Islet precursor cell (in vitro differentiated cells): ENCODE measurements around the gene IL17RC.
"Not testable (repeated sequence)": the region's sequence is repeated elsewhere in the genome, so short reads cannot be mapped to it uniquely, and the experiment has no call there.

Source experiments
- DNase-seq: peaks from one replicate; pipeline ENCODE4 v3.0.0-alpha.2; 2018

Gene IL17RC

GRCh38 chr3:9916734-9917680 lies at the start of gene IL17RC:
Gene IL17RC (plus strand): TSS chr3:9917098. CDS start chr3:9917316, 218 bp downstream.
- peak; percentile 98 for DNase-seq

- no peak for DNase-seq
Observed at GRCh38 chr3:9867106-9867505, 49.8 kb upstream of the IL17RC start.

GRCh38 chr3:9869955-9870354 lies 46.9 kb upstream of the IL17RC start:
- DNase-seq = no peak

- DNase-seq = no peak
Observed at GRCh38 chr3:9870978-9871377, 45.9 kb upstream of the IL17RC start.

DNA sequence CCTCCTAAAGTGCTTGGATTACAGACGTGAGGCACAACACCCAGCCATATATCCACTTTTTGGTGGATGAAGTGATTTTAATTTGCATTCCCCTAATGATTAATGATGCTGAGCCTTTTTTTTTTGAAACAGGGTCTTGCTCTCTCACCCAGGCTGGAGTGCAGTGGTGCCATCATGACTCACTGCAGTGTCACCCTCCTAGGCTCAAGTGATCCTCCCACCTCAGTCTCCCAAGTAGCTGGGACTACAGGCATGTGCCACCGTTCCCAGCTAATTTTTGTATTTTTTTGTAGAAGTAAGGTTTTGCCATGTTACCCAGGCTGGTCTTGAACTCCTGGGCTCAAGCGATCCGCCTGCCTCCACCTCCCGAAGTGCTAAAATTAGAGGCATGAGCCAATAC lies 44.8 kb upstream of the IL17RC start:
- DNase-seq = not testable (repeated sequence)

DNA sequence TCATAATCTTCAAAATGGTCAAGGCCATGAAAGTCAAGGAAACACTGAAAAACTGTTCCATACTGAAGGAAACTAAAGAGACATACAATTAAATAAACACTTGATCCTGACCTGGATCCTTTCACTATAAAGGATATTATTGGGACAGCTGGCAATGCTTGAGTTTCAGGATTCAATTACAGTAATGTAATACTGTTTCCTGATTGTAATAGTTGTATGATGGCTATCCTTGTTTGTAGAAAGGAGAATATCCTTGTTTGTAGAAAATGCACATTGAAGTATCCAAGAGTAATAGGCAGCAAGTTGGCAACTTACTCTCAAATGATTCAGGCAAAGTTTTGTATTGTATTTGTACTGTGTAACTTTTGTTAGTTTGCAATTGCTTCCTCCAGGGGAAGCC lies 41.5 kb upstream of the IL17RC start:
- no peak for DNase-seq

GRCh38 chr3:9876255-9876654 lies 40.6 kb upstream of the IL17RC start:
- DNase-seq = not testable (repeated sequence)

- no peak for DNase-seq
Observed at GRCh38 chr3:9876991-9877390, 39.9 kb upstream of the IL17RC start.

DNA sequence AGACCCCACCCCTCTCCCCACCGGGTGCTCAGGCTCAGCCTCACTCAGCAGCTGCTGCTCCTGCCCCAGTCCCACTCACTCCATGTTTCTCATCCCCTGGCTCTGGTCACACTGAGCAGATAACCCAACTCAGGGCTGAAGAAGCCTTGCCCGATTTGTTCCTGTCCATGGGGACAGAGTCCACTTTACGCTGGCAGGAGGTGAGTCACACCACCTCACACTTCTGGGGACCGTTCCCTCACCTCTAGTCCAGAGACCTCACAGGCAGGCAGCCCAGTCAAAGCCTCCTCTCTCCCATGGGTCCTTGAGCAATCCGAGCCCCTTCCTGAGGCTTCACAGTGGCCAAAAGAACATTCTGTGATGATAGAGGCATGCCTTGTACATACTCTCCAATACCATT lies 38.2 kb upstream of the IL17RC start:
- no peak for DNase-seq

- no peak for DNase-seq
Observed at GRCh38 chr3:9879830-9880549, 36.9 kb upstream of the IL17RC start, which contains the start of gene CIDEC. Gene CIDEC (minus strand): TSS chr3:9880253. CDS start chr3:9878486, 1,767 bp downstream.

DNA sequence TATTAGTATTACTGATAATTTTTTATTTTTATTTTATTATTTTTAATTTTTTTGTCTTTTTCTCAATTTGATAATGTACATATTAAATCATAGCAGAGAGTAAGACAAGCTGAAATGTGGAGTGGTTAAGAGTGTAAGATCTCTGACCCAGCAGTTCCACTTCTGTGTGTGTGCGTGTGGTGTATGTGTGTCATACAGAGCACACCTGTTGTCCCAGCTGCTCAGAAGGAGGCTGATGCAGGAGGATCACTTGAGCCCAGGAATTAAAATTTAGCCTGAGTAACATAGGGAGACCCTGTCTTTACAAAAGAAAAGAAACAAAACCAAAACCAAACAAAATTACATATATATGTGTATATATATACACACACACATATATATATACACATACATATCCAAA lies 35.5 kb upstream of the IL17RC start:
- no peak for DNase-seq

DNA sequence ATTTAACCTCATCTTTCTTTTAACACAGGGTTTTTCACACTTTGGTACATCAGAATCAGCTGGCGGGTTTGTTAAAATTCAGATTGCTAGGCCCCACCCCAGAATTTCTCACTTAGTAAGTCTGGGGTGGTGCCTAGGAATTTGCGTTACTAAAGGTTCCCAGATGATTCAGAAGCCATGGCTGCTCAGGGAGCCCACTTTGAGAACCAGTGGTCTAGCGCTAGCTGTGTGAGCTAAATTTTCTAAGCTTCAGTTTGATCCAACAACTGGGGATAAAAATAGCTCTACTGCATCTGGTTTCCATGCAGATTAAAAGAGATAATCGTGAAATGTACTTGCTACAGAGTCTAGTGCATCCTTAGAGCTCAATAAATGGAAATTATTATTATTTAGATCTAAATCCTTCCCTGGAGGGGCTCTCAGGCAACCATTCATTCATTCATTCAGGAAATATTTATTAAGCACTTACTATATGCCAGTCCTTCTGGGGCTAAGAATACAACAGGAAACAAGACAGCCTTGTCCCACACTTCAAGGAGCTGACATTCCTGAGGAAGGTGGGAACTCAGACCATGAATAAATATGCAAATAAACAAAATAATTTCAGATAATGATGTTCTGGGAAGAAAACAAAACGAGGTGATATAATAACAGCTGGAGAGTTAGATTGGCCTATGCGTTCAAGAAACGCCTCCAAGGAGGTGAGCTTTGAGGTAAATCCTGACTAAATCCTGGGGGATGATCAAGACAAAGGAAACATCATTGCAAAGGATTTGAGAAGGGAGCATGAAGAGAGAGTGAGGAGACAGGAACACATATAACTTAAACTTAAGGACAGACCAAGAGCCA lies 33.0 kb upstream of the IL17RC start:
- DNase-seq = no peak

- peak; percentile 97 for DNase-seq
Observed at GRCh38 chr3:9884555-9885165, 32.2 kb upstream of the IL17RC start.

GRCh38 chr3:9886328-9886727 lies 30.6 kb upstream of the IL17RC start:
- DNase-seq = no peak

- DNase-seq = no peak
Observed at GRCh38 chr3:9887480-9887879, 29.4 kb upstream of the IL17RC start.

GRCh38 chr3:9888540-9888939 lies 28.4 kb upstream of the IL17RC start:
- DNase-seq = no peak

- DNase-seq = no peak
Observed at GRCh38 chr3:9889405-9889804, 27.5 kb upstream of the IL17RC start.

DNA sequence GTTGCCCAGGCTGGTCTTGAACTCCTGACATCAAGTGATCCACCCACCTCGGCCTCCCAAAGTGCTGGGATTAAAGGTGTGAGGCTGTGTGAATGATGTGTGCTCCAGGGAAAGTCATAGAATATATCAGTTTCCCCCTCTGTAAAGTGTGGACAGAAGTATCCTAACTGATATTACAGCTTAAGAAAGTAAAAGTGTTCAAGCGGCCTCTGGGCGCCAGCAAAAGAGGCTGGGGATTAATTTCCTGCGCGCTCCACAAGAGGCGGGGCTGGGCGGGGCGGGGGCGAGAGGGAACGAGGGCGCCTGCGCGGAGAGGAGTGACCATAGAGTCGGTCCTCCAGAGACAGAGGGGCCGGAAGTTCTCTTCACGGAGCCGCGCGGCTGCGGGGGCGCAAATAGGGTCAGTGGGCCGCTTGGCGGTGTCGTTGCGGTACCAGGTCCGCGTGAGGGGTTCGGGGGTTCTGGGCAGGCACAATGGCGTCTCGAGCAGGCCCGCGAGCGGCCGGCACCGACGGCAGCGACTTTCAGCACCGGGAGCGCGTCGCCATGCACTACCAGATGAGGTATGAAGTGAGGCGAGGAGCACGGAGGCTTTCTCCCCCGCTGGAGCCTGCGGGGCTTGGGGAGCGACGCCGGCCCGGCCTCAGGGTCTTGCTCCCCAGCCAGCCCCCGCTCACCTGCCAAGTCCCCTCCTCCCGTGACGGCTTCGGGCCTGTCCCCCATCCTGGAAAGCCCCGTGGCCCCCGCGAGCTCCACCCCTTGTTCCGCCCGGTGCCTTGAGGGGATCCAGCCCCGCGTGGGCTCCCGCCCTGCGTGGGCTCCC lies 26.4 kb upstream of the IL17RC start, which contains the start of gene JAGN1:
Gene JAGN1 (plus strand): TSS at position 362 of the 823 bp plus-strand sequence. CDS start 113 bp downstream, at position 475.
- peak; percentile 94 for DNase-seq

GRCh38 chr3:9891072-9891622 lies 25.8 kb upstream of the IL17RC start:
- no peak for DNase-seq

DNA sequence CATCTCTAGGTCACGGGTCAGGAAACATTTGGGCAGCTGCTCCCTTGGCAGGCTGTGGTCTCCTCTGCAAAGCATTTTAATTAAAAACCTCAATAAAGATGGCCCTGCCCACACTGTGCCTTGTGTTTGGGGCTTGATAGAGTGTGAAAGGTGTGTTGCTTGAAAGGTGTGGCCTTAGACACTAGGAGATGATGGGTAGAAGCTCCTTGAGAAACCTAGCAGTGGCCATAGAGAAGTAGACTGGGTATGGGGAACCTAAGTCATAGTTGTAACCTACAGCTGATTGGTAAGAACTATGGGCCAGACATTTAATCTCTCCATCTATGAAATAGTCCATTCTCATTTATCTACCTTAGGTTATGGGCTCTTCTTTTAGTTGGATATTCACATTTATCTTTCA lies 23.2 kb upstream of the IL17RC start:
- no peak for DNase-seq

GRCh38 chr3:9895715-9896114 lies 21.2 kb upstream of the IL17RC start:
- not testable (repeated sequence) for DNase-seq
